ENCODE data around the gene TEX22. TPM values are rescaled to one million over a fixed set of nuclear protein-coding genes. Genes with fewer than 3 reads are reported as not detected.

The TEX22 gene
- total RNA-seq (under 1 TPM; 0.08 to 0.14 TPM), polyA plus RNA-seq (under 1 TPM in 1 of 2 donors, not detected in 1; 0.02 TPM)

- WGBS = under 1% methylated on average over 77 of the region's 77 CpGs
- no peaks in the 10 kb centered on the region for H3K9me3 ChIP-seq (ENCODE audit: control insufficient read depth in 4 of 4, low read length in 3 of 4)
- DNase-seq (ENCODE audit: low spot score) = peak; percentile 96
- H3K9ac ChIP-seq (ENCODE audit: low read depth in 1 of 2, low read length in 2 of 2) = peak within 1 kb of the TSS; percentile 43 to 45
- TF ChIP-seq MAX (IDR thresholded peaks at IDR 0.05) = no peak
- TF ChIP-seq YY1 (IDR thresholded peaks at IDR 0.05) = no peak
- TF ChIP-seq CTCF (IDR thresholded peaks at IDR 0.05; ENCODE audit: low read depth, low read length, missing input control) = no peak
- no peak for TF ChIP-seq RXRA (IDR thresholded peaks at IDR 0.05)
- no peak for TF ChIP-seq NR2F2 (IDR thresholded peaks at IDR 0.05)
- peak; percentile 63 to 90 for TF ChIP-seq GABPA (IDR thresholded peaks at IDR 0.05 in 1 of 2, conservative IDR thresholded peaks at IDR 0.05 in 1 of 2)
- TF ChIP-seq HNF4A (conservative IDR thresholded peaks at IDR 0.05) = no peak
- H3K4me1 ChIP-seq (ENCODE audit: control insufficient read depth in 4 of 4, insufficient read depth in 4 of 4, low read length in 3 of 4) = peaks cover 5 to 16% (median 10%) of the 10 kb centered on the region in 4 donors
- H3K4me3 ChIP-seq (ENCODE audit: low read depth in 1 of 3, low read length in 3 of 3) = peak within 1 kb of the TSS; percentile 71 to 93 (median 90)
- H3K36me3 ChIP-seq (ENCODE audit: control insufficient read depth in 4 of 4, insufficient read depth in 3 of 4, low read depth in 1 of 4, low read length in 3 of 4) = peaks cover 0 to 4% (median 2%) of the 10 kb centered on the region in 4 donors
- H3K27me3 ChIP-seq (ENCODE audit: control insufficient read depth in 4 of 4, insufficient read depth in 4 of 4, low read length in 3 of 4) = no peaks in the 10 kb centered on the region
- peak within 1 kb of the TSS; percentile 40 to 82 for H3K27ac ChIP-seq (ENCODE audit: low read depth in 1 of 2, low read length in 2 of 2)
Measured at GRCh38 chr14:105398044-105398725, at the start of gene TEX22. TSS of gene TEX22 (plus strand) at chr14:105398538. CDS start at chr14:105399341, 803 bp downstream.

GRCh38 chr14:105348945-105349699 is 49.2 kb upstream of the TEX22 start:
- H3K36me3 ChIP-seq (ENCODE audit: control insufficient read depth in 4 of 4, insufficient read depth in 3 of 4, low read depth in 1 of 4, low read length in 3 of 4) = peaks cover 0 to 2% (median 0%) of the 10 kb centered on the region in 4 donors
- DNase-seq (ENCODE audit: low spot score) = no peak
- TF ChIP-seq MAX (IDR thresholded peaks at IDR 0.05) = no peak
- TF ChIP-seq TAF1 (conservative IDR thresholded peaks at IDR 0.05) = no peak
- TF ChIP-seq HNF4A (conservative IDR thresholded peaks at IDR 0.05) = no peak
- no peak for TF ChIP-seq ZBTB33 (IDR thresholded peaks at IDR 0.05)
- TF ChIP-seq JUND (IDR thresholded peaks at IDR 0.05) = no peak
- TF ChIP-seq RXRA (IDR thresholded peaks at IDR 0.05) = no peak
- no peak for TF ChIP-seq ATF3 (IDR thresholded peaks at IDR 0.05)
- TF ChIP-seq HNF4G (IDR thresholded peaks at IDR 0.05) = no peak
- TF ChIP-seq GABPA (IDR thresholded peaks at IDR 0.05 in 1 of 2, conservative IDR thresholded peaks at IDR 0.05 in 1 of 2) = no peak
- TF ChIP-seq REST (IDR thresholded peaks at IDR 0.05) = no peak
- TF ChIP-seq EGR1 (IDR thresholded peaks at IDR 0.05; ENCODE audit: low read depth in 2 of 2) = no peak
- no peak for TF ChIP-seq RAD21 (IDR thresholded peaks at IDR 0.05)
- TF ChIP-seq FOXA1 (IDR thresholded peaks at IDR 0.05) = no peak
- no peak for TF ChIP-seq SP1 (IDR thresholded peaks at IDR 0.05)
- TF ChIP-seq FOXA2 (IDR thresholded peaks at IDR 0.05) = no peak
- TF ChIP-seq NR2F2 (IDR thresholded peaks at IDR 0.05) = no peak
- no peak for TF ChIP-seq CTCF (IDR thresholded peaks at IDR 0.05; ENCODE audit: low read depth, low read length, missing input control)
- TF ChIP-seq YY1 (IDR thresholded peaks at IDR 0.05) = no peak
- no peaks in the 10 kb centered on the region for H3K27me3 ChIP-seq (ENCODE audit: control insufficient read depth in 4 of 4, insufficient read depth in 4 of 4, low read length in 3 of 4)
- no peaks in the 10 kb centered on the region for H3K9me3 ChIP-seq (ENCODE audit: control insufficient read depth in 4 of 4, low read length in 3 of 4)
- no peak overlapping the region for H3K27ac ChIP-seq (ENCODE audit: low read depth in 1 of 2, low read length in 2 of 2)
- H3K4me1 ChIP-seq (ENCODE audit: control insufficient read depth in 4 of 4, insufficient read depth in 4 of 4, low read length in 3 of 4) = peaks cover 0 to 13% (median 2%) of the 10 kb centered on the region in 4 donors
- H3K4me3 ChIP-seq (ENCODE audit: low read depth in 1 of 3, low read length in 3 of 3) = no peak overlapping the region
- WGBS = 92% methylated on average over 19 of the region's 19 CpGs
- H3K9ac ChIP-seq (ENCODE audit: low read depth in 1 of 2, low read length in 2 of 2) = no peak overlapping the region

Data from liver (tissue), 9 donors.